Measurements from ENCODE around the gene OLFM2.
"Not testable (repeated sequence)": the region's sequence is repeated elsewhere in the genome, so short reads cannot be mapped to it uniquely, and the experiment has no call there.

The OLFM2 gene

DNA sequence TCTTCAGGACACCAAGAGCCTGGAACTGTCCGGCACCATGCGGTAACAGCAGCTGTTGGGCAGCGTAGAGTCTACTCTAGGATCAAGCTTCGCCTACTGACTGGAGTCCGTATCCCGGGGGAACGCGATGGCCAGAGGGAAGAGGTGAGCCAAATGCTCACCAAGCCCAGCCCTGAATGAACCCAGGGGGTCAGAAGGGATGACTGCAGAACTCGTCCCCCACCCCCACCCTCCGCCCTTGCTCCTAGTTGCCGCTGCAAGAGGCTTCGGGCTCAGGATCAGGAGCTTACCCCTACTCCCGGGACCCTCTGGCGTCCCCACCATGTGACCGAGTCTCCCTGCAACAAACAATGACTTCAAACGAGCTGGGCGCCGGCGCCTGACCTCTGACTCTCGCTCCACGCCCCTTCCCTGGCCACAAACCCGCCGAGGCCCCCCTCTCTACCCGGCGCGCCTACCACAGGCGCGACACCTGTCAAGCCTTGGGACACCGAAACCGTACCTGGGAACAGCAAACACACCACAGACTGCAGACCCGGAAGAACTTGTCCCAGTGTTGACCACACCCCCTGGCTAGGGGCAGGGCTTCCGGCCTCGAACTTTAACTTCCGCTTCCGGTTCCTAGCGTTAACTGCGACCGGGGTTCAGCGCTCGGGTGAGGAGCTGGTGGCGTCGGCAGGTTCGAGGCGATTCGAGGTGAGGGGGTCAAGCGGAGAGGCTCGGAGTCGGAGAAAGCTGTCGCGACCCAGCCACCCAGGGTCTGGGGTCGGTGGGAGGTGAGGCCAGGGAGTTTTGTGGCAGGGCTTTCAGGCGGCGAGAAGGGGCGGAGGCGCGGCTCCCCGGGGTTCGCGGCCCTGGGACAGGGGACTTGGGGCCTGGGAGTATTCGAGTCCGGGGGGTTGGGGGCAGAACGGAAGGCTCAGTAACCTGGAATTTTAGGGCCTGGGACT, 108.8 kb downstream of the OLFM2 start, which contains the start of gene UBL5:
TSS of gene UBL5 (plus strand) at position 630 of the 950 bp plus-strand sequence. CDS start 420 bp downstream, outside the sequence.
- DNase-seq: peak; percentile 96

DNA sequence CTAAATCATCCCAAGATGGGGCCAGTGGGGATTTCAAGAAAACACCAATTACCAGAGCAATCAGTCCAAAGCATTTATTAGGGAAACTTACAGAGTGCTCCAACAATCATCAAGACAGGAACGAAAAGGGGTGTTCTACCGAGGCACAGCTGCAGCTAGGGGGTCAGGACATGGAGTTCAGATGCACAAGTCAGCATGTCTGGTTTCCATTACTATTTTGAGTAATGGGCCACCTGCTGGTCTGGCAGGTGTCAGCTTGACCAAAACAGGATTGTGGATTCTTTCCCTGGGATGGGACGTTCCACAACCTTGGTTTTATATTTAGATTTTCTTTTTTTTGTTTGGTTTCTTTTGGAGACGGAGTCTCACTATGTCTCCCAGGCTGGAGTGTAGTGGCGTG, 112.5 kb downstream of the OLFM2 start:
- no peak for DNase-seq

DNA sequence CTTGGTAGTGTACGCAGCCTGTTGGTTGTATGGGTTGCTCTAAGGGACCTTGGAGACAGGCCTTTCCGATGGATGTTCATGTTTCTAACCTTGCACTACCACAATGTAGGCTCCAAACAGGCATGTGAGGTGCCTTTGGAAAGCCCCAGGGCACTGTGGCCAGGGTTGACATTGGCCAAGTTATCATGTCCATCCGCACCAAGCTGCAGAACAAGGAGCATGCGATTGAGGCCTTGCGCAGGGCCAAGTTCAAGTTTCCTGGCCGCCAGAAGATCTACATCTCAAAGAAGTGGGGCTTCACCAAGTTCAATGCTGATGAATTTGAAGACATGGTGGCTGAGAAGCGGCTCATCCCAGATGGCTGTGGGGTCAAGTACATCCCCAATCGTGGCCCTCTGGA, 116.3 kb downstream of the OLFM2 start:
- not testable (repeated sequence) for DNase-seq

DNA sequence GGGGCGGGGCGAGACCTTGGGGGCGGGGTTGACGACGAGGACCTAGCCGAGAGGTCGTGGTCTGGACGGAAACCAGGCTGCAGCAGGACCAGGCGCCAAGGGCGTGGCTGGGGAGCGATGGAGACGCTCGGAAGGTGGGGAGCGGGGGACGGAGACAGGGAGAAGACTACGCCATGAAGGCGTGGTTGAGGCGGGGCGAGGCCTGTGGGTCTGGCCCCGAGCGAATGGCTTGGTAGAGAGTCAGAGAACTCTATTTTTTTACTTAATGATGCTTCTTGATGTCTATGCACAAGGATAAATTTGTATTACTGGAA, 116.8 kb downstream of the OLFM2 start:
- no peak for DNase-seq

DNA sequence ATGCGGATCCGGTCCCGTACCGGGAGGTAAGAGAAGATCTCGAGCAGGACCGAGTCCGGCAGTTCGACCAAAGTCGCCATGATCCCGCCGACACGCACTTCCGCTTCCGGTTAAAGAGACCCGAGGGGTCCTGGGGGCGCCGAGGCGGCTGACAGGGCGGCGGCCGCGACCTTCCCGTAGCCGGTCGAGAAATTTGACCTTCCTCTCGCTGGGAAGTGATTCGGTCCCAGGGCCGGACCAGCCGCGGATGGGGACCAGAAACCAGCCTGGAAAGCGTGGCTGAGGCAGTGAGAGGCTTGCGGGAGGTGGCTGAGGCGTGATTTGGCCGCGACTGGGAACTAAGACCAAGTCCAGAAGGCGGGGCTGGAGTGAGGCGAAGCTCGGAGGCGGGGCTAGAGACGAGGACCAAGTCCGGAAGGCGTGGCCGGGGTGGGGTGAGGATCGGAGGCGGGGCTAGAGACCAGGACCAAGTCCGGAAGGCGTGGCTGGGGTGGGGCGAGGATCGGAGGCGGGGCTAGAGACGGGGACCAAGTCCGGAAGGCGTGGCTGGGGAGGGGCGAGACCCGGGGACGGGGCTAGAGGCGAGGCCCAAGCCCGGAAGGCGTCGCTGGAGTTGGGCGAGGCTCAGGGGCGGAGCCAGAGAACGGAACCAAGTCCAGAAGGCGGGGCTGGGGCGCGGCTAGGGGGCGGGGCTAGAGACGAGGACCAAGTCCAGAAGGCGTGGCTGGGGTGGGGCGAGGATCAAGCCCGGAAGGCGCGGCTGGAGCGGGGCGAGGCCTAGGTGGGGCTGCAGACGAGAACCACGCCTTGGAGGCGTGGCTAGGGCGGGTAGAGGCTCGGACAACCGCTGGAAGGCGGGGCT, 117.3 kb downstream of the OLFM2 start, which contains the start of gene FBXL12:
TSS of gene FBXL12 (minus strand) at position 346 of the 862 bp plus-strand sequence. CDS start at position 80, 266 bp downstream.
- peak; percentile 100 for DNase-seq

DNA sequence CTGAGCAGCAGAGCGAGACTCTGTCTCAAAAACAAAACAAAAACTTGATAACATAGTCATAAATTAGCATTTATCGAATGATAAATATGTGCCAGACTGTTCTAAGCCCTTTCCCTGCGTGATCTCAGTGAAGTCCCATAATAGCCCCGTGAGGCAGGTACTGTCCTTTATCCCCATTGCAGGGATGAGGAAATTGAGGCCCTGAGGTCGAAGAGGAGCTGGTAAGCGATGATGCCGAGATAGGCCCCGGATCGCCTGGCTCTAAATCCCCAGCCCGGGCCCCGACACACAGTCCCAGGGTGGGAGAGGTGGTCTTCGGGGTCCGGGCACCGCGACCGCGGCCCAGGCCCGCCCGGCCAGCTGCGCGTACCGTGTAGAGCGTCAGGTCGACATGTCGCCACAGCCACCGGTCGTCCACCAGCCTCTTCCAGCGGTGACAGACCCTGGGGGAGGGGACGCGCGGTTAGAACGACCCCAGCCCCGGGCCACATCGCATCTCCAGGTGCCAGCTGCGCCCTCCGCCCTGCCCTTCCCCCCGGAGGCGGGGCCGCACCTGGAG, 118.1 kb downstream of the OLFM2 start:
- DNase-seq: no peak

DNA sequence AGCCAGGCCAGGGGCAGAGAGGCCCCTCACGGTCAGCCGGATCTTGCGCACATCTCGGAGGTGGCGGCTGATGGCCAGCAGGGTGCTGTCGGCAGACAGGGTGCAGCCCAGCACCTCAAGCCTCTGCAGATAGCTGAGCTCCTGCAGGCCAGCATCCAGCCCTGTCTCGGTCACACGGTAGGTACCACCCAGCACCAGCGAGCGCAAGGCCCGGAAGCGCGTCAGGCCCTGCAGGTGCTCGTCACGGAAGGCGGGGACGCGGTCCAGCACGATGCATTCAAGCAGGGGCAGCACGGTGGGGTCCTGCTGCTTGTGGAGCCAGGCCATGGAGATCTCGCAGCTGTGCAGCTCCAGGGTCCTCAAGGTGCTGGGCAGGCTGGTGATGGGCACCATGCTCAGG, 125.2 kb downstream of the OLFM2 start:
- DNase-seq: no peak

DNA sequence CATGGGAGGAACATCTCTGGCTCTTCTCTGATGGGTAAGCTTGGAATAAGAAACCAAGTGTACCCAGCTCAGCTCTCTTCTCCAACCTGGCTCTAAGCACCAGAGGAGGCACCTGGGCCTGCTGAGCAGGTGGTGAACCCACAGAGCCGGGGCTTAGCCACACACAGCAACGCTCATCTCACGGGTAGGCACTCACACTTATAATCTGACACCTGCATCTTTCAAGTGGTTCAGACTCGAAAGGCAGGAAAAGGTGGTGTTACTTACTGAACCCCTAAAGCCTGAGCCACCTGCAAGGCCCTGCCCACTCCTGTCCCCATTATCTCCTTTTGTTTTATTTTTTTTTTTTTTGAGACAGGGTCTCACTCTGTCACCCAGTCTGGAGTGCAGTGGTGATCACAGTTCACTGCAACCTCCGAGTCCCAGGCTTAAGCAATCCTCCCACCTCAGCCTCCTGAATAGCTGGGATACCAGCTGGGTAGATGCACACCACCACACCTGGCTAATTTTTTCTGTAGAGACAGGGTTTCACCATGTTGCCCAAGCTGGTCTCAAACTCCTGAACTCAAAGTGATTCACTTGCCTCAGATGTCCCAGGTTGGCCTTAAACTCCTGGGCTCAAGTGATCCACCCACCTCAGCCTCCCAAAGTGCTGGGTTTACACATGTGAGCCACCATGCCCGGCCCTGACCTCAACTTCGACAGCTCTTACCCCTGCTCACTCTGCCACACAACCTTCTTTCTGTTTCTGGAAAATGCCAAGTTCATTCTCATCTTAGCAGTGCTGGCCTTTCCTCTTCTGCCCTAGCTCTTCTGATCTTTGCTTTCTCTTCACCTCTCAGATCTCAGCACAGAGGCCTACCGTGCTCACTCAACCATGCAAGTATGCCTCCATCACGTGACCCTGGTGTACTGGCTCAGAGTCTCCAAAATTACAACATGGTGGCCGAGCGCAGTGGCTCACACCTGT, 127.2 kb downstream of the OLFM2 start:
- no peak for DNase-seq

DNA sequence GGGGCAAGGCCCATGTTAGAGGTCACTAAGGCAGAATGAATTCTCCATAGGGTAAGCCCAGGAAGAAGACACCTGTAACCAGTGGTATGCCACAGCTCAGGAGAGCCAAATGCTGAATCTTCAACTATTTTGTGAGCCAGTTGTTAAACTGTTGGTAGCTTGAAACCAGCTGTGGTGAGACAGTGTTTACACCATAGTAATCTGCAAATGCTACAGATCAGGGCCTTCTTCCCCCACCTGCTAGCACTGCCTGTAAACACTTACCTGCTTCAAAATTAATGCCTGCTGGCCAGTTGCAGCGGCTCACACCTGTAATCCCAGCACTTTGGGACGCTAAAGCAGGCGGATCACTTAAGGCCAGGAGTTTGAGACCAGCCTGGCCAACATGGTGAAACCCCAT, 129.5 kb downstream of the OLFM2 start:
- no peak for DNase-seq
